NCI-H446 treated with DMSO at 0.1 percent for 48 hours (cell line): ENCODE results near the gene FAM216A.
"Not testable (repeated sequence)": the region's sequence is repeated elsewhere in the genome, so short reads cannot be mapped to it uniquely, and the experiment has no call there.

ENCODE experiments used
- DNase-seq: peaks from one replicate; lab custom pipeline; 2025; lab: John Stamatoyannopoulos, UW

The FAM216A gene

GRCh38 chr12:110498984-110499706 is 30.5 kb downstream of the FAM216A start:
- no peak for DNase-seq

- DNase-seq, result no peak
Measured at GRCh38 chr12:110501399-110501751, 32.7 kb downstream of the FAM216A start.

- DNase-seq, result peak; percentile 91
Measured at GRCh38 chr12:110501752-110502738, 33.4 kb downstream of the FAM216A start, which contains the start of the genes RAD9B and VPS29. Gene RAD9B, plus strand, starts transcription at chr12:110502331. Its CDS starts 7 bp downstream, at chr12:110502338. Gene VPS29, minus strand, starts transcription at chr12:110502111. Its CDS starts 60 bp downstream, at chr12:110502051.

GRCh38 chr12:110503432-110503831 is 34.8 kb downstream of the FAM216A start:
- DNase-seq, result no peak

- DNase-seq, result no peak
Measured at GRCh38 chr12:110505332-110505731, 36.7 kb downstream of the FAM216A start.

GRCh38 chr12:110508071-110508586 is 39.5 kb downstream of the FAM216A start:
- DNase-seq, result no peak

GRCh38 chr12:110513842-110514241 is 45.2 kb downstream of the FAM216A start:
- DNase-seq, result no peak

GRCh38 chr12:110514363-110514762 is 45.7 kb downstream of the FAM216A start:
- DNase-seq, result no peak

GRCh38 chr12:110516995-110517394 is 48.4 kb downstream of the FAM216A start:
- no peak for DNase-seq

- not testable (repeated sequence) for DNase-seq
Measured at GRCh38 chr12:110518014-110518413, 49.4 kb downstream of the FAM216A start.

- DNase-seq, result not testable (repeated sequence)
Measured at GRCh38 chr12:110520876-110521712, 52.4 kb downstream of the FAM216A start.

GRCh38 chr12:110528277-110528839 is 59.7 kb downstream of the FAM216A start:
- no peak for DNase-seq

GRCh38 chr12:110530511-110530910 is 61.9 kb downstream of the FAM216A start:
- no peak for DNase-seq

- DNase-seq, result no peak
Measured at GRCh38 chr12:110531741-110532333, 63.2 kb downstream of the FAM216A start.

GRCh38 chr12:110532644-110533043 is 64.0 kb downstream of the FAM216A start:
- DNase-seq, result no peak

- DNase-seq, result no peak
Measured at GRCh38 chr12:110533607-110534006, 65.0 kb downstream of the FAM216A start.

- DNase-seq, result no peak
Measured at GRCh38 chr12:110534811-110535210, 66.2 kb downstream of the FAM216A start.

- no peak for DNase-seq
Measured at GRCh38 chr12:110536834-110537604, 68.4 kb downstream of the FAM216A start.

- no peak for DNase-seq
Measured at GRCh38 chr12:110537605-110538409, 69.2 kb downstream of the FAM216A start.
